Stimulated activated CD8-positive, alpha-beta memory T cell treated with anti-CD3 and anti-CD28 coated beads, Interleukin-15, amount 100 ng/mL, for 24 hours (primary cell): ENCODE data around the gene PNPLA7.

Source experiments
- DNase-seq: peaks from one replicate; pipeline ENCODE4 v3.0.0-alpha.2; 2020; ENCODE audit warnings: low read depth

Gene PNPLA7

GRCh38 chr9:137434498-137435380 lies 115.5 kb downstream of the PNPLA7 start:
- no peak for DNase-seq

GRCh38 chr9:137433916-137434431 lies 116.2 kb downstream of the PNPLA7 start:
- DNase-seq, result no peak

- no peak for DNase-seq
These were observed 116.8 kb downstream of the PNPLA7 start for GRCh38 chr9:137433349-137433915.

- DNase-seq, result no peak
These were observed 117.4 kb downstream of the PNPLA7 start for GRCh38 chr9:137432687-137433348.

- DNase-seq, result no peak
These were observed 118.7 kb downstream of the PNPLA7 start for GRCh38 chr9:137431416-137431931.

- no peak for DNase-seq
These were observed 119.3 kb downstream of the PNPLA7 start for GRCh38 chr9:137430723-137431415.

- no peak for DNase-seq
These were observed 120.1 kb downstream of the PNPLA7 start for GRCh38 chr9:137429974-137430722.

GRCh38 chr9:137429546-137429890 lies 120.7 kb downstream of the PNPLA7 start:
- no peak for DNase-seq

- no peak for DNase-seq
These were observed 121.2 kb downstream of the PNPLA7 start for GRCh38 chr9:137428841-137429545.

GRCh38 chr9:137428311-137428630 lies 121.9 kb downstream of the PNPLA7 start:
- no peak for DNase-seq

GRCh38 chr9:137427454-137428310 lies 122.5 kb downstream of the PNPLA7 start:
- no peak for DNase-seq

- no peak for DNase-seq
These were observed 124.1 kb downstream of the PNPLA7 start for GRCh38 chr9:137426018-137426681.

- DNase-seq, result no peak
These were observed 126.5 kb downstream of the PNPLA7 start for GRCh38 chr9:137423514-137424291.

- DNase-seq, result peak; percentile 95
These were observed 127.3 kb downstream of the PNPLA7 start, which contains the start of the genes EXD3 and NOXA1 for GRCh38 chr9:137422604-137423513. Gene EXD3 (minus strand): TSS chr9:137423162. CDS start chr9:137395357, 27,805 bp downstream. Gene NOXA1 (plus strand): TSS chr9:137423393. CDS start chr9:137423530, 137 bp downstream.

GRCh38 chr9:137421838-137422603 lies 128.2 kb downstream of the PNPLA7 start:
- DNase-seq, result no peak
